Regular cardiac myocyte (primary cell): Measurements from ENCODE around the gene RNF145. TPM values are rescaled to one million over a fixed set of nuclear protein-coding genes. Genes with fewer than 3 reads are reported as not detected.

Source experiments
- total RNA-seq: library from RNA; depleted of rRNA; stranded (reverse); fragments of >200 nt; gene quantifications from 2 replicates; pipeline ENCODE4 v1.2.3, GENCODE V29; 2014

RNF145 gene
- total RNA-seq, result 47.1 and 68.4 TPM in 2 replicates

GRCh38 chr5:159209438-159210209, at the start of gene RNF145:
Gene RNF145, minus strand, starts transcription at chr5:159209553. Its CDS starts 5,936 bp downstream, at chr5:159203617.

Other genes with a start within 250 kb of the RNF145 start
- gene EBF1, start 109.6 kb downstream of the RNF145 start, total RNA-seq, result 9.8 and 15.8 TPM in 2 replicates
- 11.0 and 16.5 TPM in 2 replicates for gene UBLCP1, start 53.7 kb upstream of the RNF145 start, total RNA-seq
- under 0.01 TPM in 1 of 2 replicates, not detected in the other for gene IL12B, start 120.9 kb upstream of the RNF145 start, total RNA-seq